HG02943 (cell line): ENCODE results near the gene DCAF10.
"Not testable (repeated sequence)": the region's sequence is repeated elsewhere in the genome, so short reads cannot be mapped to it uniquely, and the experiment has no call there.

Source experiments
- ATAC-seq: cut with Tn5 transposase; IDR thresholded peaks from one replicate; pipeline ENCODE4 v1.9.1; 2021; ENCODE audit warnings: mild to moderate bottlenecking, low read depth, moderate library complexity; ENCODE audit not compliant: unreplicated experiment

Gene DCAF10

GRCh38 chr9:37906312-37907239 lies 106.0 kb downstream of the DCAF10 start:
- ATAC-seq: no peak

- no peak for ATAC-seq
These were observed 107.7 kb downstream of the DCAF10 start for GRCh38 chr9:37908283-37908682.

GRCh38 chr9:37908698-37909186 lies 108.1 kb downstream of the DCAF10 start:
- ATAC-seq: no peak

- ATAC-seq: no peak
These were observed 108.7 kb downstream of the DCAF10 start for GRCh38 chr9:37909326-37909725.

- not testable (repeated sequence) for ATAC-seq
These were observed 109.2 kb downstream of the DCAF10 start for GRCh38 chr9:37909836-37910235.

GRCh38 chr9:37910271-37910670 lies 109.7 kb downstream of the DCAF10 start:
- no peak for ATAC-seq

- no peak for ATAC-seq
These were observed 110.7 kb downstream of the DCAF10 start for GRCh38 chr9:37911271-37911681.

GRCh38 chr9:37913480-37914153 lies 113.0 kb downstream of the DCAF10 start:
- ATAC-seq: peak; percentile 61

- no peak for ATAC-seq
These were observed 113.6 kb downstream of the DCAF10 start for GRCh38 chr9:37914154-37914551.

GRCh38 chr9:37914701-37915358 lies 114.2 kb downstream of the DCAF10 start:
- ATAC-seq: no peak

GRCh38 chr9:37915911-37916470 lies 115.4 kb downstream of the DCAF10 start:
- ATAC-seq: no peak

GRCh38 chr9:37916471-37917312 lies 116.1 kb downstream of the DCAF10 start:
- no peak for ATAC-seq
